B cell (primary cell): ENCODE measurements around the gene GRIK2. TPM values are rescaled to one million over a fixed set of nuclear protein-coding genes. Genes with fewer than 3 reads are reported as not detected.

Source experiments
- ATAC-seq: fragments of 200-7000 bp; cut with Tn5 transposase; one replicate; pipeline ENCODE4 v1.10.0; 2021; ENCODE audit warnings: low read depth, mild to moderate bottlenecking, moderate number of reproducible peaks, moderate library complexity
- CTCF ChIA-PET: fragments of 350-600 bp; sonication (Branson Sonifier 250); formaldehyde crosslinking; loops from one replicate; lab custom pipeline; 2021; ENCODE audit warnings: antibody characterized with exemption, inconsistent platforms; lab: Charles Lee
- POLR2A ChIA-PET: fragments of 350-600 bp; sonication (Branson Sonifier 250); formaldehyde crosslinking; loops from one replicate; lab custom pipeline; 2021; ENCODE audit warnings: antibody characterized with exemption; lab: Charles Lee
- DNase-seq: peaks from one replicate; pipeline ENCODE4 v3.0.0; 2013
- H2AFZ ChIP-seq: 2 replicates; pipeline ENCODE4 v1.6.1; 2012; ENCODE audit warnings: mild to moderate bottlenecking, low read depth, low read length; ENCODE audit not compliant: insufficient read depth, poor library complexity, severe bottlenecking
- H3K27ac ChIP-seq, 2 donors: 1 replicate in 1 of 2; 2 replicates in 1 of 2; pipeline ENCODE4 v1.5.1; 2012 to 2013; ENCODE audit warnings: low read length in 2 of 2, mild to moderate bottlenecking in 2 of 2, moderate library complexity in 1 of 2
- H3K27me3 ChIP-seq, 4 experiments: fragments of 200-600 bp in 1 of 4; sonication (generic) in 1 of 4; replicated peaks in 1 of 4; 1 replicate in 2 of 4; 2 replicates in 2 of 4; pipeline versions ENCODE4 v1.6.1 to v1.7.0; 2013 to 2016; ENCODE audit warnings: low read length in 3 of 4, mild to moderate bottlenecking in 2 of 4, mixed read lengths in 1 of 4, moderate library complexity in 1 of 4; ENCODE audit not compliant: insufficient read depth in 4 of 4, control insufficient read depth in 3 of 4; ENCODE audit errors: control extremely low read depth in 1 of 4
- H3K36me3 ChIP-seq, 2 experiments: replicated peaks in 1 of 2; 1 replicate in 1 of 2; 2 replicates in 1 of 2; pipeline versions ENCODE4 v1.6.1 to v1.7.1; 2013; ENCODE audit warnings: low read length in 1 of 2; ENCODE audit not compliant: insufficient read depth in 2 of 2, control insufficient read depth in 1 of 2; ENCODE audit errors: control extremely low read depth in 1 of 2, extremely low read depth in 1 of 2
- H3K4me1 ChIP-seq, 2 donors: fragments of 200-600 bp in 1 of 2; sonication (generic) in 1 of 2; 1 replicate in 1 of 2; 2 replicates in 1 of 2; pipeline versions ENCODE4 v1.5.1 to v1.6.1; 2013 to 2017; ENCODE audit warnings: low read length in 2 of 2; ENCODE audit not compliant: control insufficient read depth in 2 of 2, insufficient read depth in 2 of 2
- H3K4me2 ChIP-seq: replicated peaks from 2 replicates; pipeline ENCODE3; 2012; ENCODE audit warnings: mild to moderate bottlenecking, low read depth, low read length; ENCODE audit not compliant: poor library complexity, severe bottlenecking
- H3K4me3 ChIP-seq, 5 experiments: fragments of 200-600 bp in 1 of 5; sonication (generic) in 1 of 5; 1 replicate in 3 of 5; 2 replicates in 2 of 5; pipeline versions ENCODE4 v1.5.1 to v1.7.0; 2011 to 2016; ENCODE audit warnings: low read length in 4 of 5, mild to moderate bottlenecking in 4 of 5, low read depth in 2 of 5, control low read depth in 1 of 5, moderate library complexity in 1 of 5; ENCODE audit not compliant: insufficient read depth in 1 of 5; ENCODE audit errors: control extremely low read depth in 1 of 5, extremely low read depth in 1 of 5
- H3K79me2 ChIP-seq: fragments of 200-600 bp; sonication (generic); one replicate; pipeline ENCODE4 v1.6.0; 2016; ENCODE audit warnings: low read length; ENCODE audit not compliant: control insufficient read depth, insufficient read depth
- H3K9ac ChIP-seq: fragments of 200-600 bp; sonication (generic); 2 replicates; pipeline ENCODE4 v1.6.1; 2017; ENCODE audit warnings: mild to moderate bottlenecking, low read length, moderate library complexity
- H3K9me3 ChIP-seq, 3 donors: one replicate each; pipeline versions ENCODE4 v1.6.1 to v1.7.1; 2013; ENCODE audit warnings: low read length in 2 of 3; ENCODE audit not compliant: control insufficient read depth in 2 of 3, insufficient read depth in 1 of 3; ENCODE audit errors: control extremely low read depth in 1 of 3
- H4K20me1 ChIP-seq: 2 replicates; pipeline ENCODE4 v1.6.0; 2012; ENCODE audit warnings: mild to moderate bottlenecking, low read length; ENCODE audit not compliant: insufficient read depth, control insufficient read depth, poor library complexity, severe bottlenecking
- H3K27ac Mint-ChIP-seq: one replicate; pipeline ENCODE4 v1.8.0; 2021; ENCODE audit warnings: mixed read lengths
- H3K27me3 Mint-ChIP-seq: one replicate; pipeline ENCODE4 v1.8.0; 2021; ENCODE audit warnings: mixed read lengths
- H3K4me1 Mint-ChIP-seq: one replicate; pipeline ENCODE4 v1.8.0; 2021; ENCODE audit warnings: mixed read lengths
- H3K4me3 Mint-ChIP-seq: one replicate; pipeline ENCODE4 v1.8.0; 2021; ENCODE audit warnings: mixed read lengths
- H3K9me3 Mint-ChIP-seq: one replicate; pipeline ENCODE4 v1.8.0; 2022; ENCODE audit warnings: mixed read lengths; ENCODE audit not compliant: insufficient read depth
- CTCF ChIP-seq: fragments of 200-600 bp; IDR thresholded peaks from one replicate; pipeline ENCODE4 v1.8.0; 2022; ENCODE audit warnings: antibody characterized with exemption, mild to moderate bottlenecking
- EZH2 ChIP-seq: IDR thresholded peaks from 2 replicates; pipeline ENCODE4 v1.6.1; 2012; ENCODE audit warnings: borderline replicate concordance, low read depth, mild to moderate bottlenecking, moderate library complexity, low read length; ENCODE audit not compliant: insufficient read depth, poor library complexity, severe bottlenecking
- WGBS: methylation state at CpG from one replicate; pipeline ENCODE4 v1.1.5; 2013; ENCODE audit warnings: missing lambda C conversion rate; ENCODE audit not compliant: insufficient coverage; 5-methylcytosine and 5-hydroxymethylcytosine counted together
- intact Hi-C: fragments of 100-400 bp; cut with micrococcal nuclease; formaldehyde crosslinking; loops from one replicate; pipeline ENCODE4 v1.10.0; 2022
- polyA plus RNA-seq: library from polyadenylated mRNA; depleted of rRNA; stranded (reverse); fragments of >200 nt; gene quantifications from 2 replicates; pipeline ENCODE4 v1.2.3, GENCODE V29; 2012
- total RNA-seq, 2 donors: library from RNA; stranded (reverse); fragments of 120-200 nt in 1 of 2; gene quantifications; 1 replicate in 1 of 2; 2 replicates in 1 of 2; pipeline versions ENCODE4 v1.2.3 to v1.2.4, GENCODE V29; 2013 to 2022

GRIK2 gene
- total and polyA plus RNA-seq, 2 donors (not counting 1 experiment from before 2014, with no cell fraction given) = not detected

- WGBS = 100% methylated on average over 1 of the region's 2 CpGs
- intact Hi-C loops = no loop called here
- no peak overlapping the region for H3K9ac ChIP-seq
- Mint-ChIP-seq H3K27ac (no peak overlapping the region), H3K4me1 (no peaks in the 10 kb centered on the region), H3K4me3 (no peak overlapping the region), H3K27me3 (no peaks in the 10 kb centered on the region), H3K9me3 (peaks cover 4% of the 10 kb centered on the region)
- no peaks in the 10 kb centered on the region for H3K4me1 ChIP-seq
- H3K79me2 ChIP-seq = no peaks in the 10 kb centered on the region
- no peak overlapping the region for H3K4me3 ChIP-seq
- no peak overlapping the region for H2AFZ ChIP-seq
- no peaks in the 10 kb centered on the region for H3K9me3 ChIP-seq
- TF ChIP-seq CTCF (no peak), EZH2 (no peak)
- H3K27me3 ChIP-seq = no peaks in the 10 kb centered on the region
- no peaks in the 10 kb centered on the region for H4K20me1 ChIP-seq
- ChIA-PET CTCF (no interaction called here), POLR2A (no interaction called here)
- DNase-seq = no peak
- H3K27ac ChIP-seq = no peak overlapping the region
- no peaks in the 10 kb centered on the region for H3K36me3 ChIP-seq
- ATAC-seq = no peak
- H3K4me2 ChIP-seq = no peak overlapping the region
Measured at GRCh38 chr6:101522254-101522653, 128.7 kb downstream of the GRIK2 start.

DNA sequence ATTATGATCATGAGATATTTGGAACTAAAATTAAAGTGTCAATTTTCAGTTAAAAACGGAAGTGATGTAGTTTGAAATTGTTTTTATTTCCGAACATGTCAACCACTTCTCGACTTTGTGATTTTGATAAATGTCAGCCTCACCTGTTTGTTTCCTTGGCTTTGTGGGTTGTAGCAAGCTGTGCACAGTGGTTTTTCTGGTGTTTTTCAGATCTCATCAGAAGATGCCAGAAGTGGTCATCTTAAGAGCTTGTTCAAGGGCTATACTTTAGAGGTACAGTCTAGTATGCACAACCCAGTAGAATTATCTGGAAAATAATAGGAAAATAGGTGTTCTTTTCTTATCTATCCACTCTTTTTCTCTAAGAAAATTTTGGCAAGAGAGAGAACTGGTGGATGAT is 134.0 kb downstream of the GRIK2 start:
- no peak for DNase-seq
- Histone ChIP-seq H3K36me3 (no peaks in the 10 kb centered on the region), H3K27ac (no peak overlapping the region), H2AFZ (no peak overlapping the region), H3K4me2 (no peak overlapping the region), H3K4me3 (no peak overlapping the region), H4K20me1 (no peaks in the 10 kb centered on the region), H3K9me3 (no peaks in the 10 kb centered on the region), H3K4me1 (no peaks in the 10 kb centered on the region), H3K79me2 (no peaks in the 10 kb centered on the region), H3K27me3 (no peaks in the 10 kb centered on the region), H3K9ac (no peak overlapping the region)
- intact Hi-C loops = no loop called here
- ChIA-PET POLR2A (no interaction called here), CTCF (no interaction called here)
- peaks cover 4% of the 10 kb centered on the region for H3K9me3 Mint-ChIP-seq
- TF ChIP-seq CTCF (no peak), EZH2 (no peak)
- WGBS = 90% methylated on average over 3 of the region's 3 CpGs
- H3K4me3 Mint-ChIP-seq = no peak overlapping the region
- no peaks in the 10 kb centered on the region for H3K4me1 Mint-ChIP-seq
- no peak overlapping the region for H3K27ac Mint-ChIP-seq
- no peak for ATAC-seq
- no peaks in the 10 kb centered on the region for H3K27me3 Mint-ChIP-seq
